GM10266 (cell line): ENCODE results near the gene FGA.

Experiments
- DNase-seq: peaks from one replicate; pipeline ENCODE4 v3.0.0; 2012; ENCODE audit errors: extremely low spot score
- TF ChIP-seq, protein P1 (sequence below): IDR thresholded peaks from 2 replicates; pipeline ENCODE4 v1.5.1; 2012; ENCODE audit warnings: mild to moderate bottlenecking, low read depth; ENCODE audit not compliant: control insufficient read depth, insufficient read depth; ENCODE audit errors: missing control alignments

FGA gene

DNA sequence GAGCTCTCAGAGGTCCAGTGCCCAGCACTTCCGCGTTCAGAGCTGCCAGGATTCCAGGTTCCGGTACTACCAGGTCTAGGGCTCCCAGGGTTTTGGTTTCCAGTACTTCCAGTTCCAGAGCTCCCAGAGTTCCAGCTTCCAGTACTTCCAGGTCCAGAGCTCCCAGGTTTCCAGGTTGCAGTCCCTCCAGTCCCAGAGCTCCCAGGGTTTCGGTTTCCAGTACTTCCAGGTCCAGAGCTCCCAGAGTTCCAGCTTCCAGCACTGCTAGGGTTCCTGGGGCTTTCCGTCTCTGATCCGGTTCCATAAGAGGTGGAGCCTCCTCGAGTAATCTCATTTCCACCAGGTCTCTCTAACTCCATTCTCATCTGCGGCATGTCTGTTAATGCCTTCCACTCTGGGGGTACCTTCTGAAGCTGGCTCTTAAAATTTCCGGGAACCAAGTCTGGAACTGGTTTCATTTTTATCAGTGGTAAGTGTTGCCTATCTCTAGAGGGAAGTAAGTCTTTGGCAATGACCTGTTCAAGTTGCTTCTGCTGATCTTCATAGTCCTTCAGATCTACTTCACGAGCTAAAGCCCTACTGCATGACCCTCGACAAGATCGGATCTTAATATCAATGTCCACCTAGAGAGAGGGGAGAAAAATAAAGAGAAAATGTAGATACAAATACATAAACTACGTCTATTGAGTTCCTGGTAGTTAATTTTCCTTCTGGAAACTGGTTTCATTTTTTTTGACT lies 4.1 kb downstream of the FGA start:
- TF ChIP-seq, protein P1, sequence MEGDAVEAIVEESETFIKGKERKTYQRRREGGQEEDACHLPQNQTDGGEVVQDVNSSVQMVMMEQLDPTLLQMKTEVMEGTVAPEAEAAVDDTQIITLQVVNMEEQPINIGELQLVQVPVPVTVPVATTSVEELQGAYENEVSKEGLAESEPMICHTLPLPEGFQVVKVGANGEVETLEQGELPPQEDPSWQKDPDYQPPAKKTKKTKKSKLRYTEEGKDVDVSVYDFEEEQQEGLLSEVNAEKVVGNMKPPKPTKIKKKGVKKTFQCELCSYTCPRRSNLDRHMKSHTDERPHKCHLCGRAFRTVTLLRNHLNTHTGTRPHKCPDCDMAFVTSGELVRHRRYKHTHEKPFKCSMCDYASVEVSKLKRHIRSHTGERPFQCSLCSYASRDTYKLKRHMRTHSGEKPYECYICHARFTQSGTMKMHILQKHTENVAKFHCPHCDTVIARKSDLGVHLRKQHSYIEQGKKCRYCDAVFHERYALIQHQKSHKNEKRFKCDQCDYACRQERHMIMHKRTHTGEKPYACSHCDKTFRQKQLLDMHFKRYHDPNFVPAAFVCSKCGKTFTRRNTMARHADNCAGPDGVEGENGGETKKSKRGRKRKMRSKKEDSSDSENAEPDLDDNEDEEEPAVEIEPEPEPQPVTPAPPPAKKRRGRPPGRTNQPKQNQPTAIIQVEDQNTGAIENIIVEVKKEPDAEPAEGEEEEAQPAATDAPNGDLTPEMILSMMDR, result no peak
- no peak for DNase-seq

DNA sequence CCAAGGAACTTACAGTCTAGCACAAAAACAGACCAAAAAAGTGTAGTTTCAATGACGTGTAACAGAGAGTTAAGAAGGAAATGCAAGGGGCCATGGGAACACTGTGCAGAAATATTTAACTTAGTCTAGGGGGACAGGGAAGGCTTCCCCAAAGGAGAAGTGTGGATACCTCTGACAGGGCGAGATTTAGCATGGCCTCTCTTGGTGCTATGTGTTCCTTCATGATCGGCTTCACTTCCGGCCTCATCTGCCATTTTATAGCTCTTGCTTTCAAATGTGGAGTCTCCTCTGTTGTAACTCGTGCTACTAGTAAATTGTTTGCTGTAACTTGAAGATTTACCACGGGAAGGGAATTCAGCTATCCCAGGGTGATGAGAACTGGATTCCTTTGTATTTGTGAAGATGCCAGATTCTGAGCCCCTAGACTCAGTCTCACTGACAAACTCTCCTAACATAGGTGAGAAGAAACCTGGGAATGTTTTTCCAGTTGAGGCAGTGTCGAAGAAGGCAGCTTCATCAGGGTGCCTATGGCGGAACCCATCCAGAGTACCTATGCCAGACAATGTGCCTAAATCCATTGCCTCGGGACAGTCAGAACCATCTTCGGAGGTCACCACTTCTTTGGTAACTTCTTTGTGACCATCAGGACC lies 5.0 kb downstream of the FGA start:
- TF ChIP-seq, protein P1, result no peak
- DNase-seq, result no peak

DNA sequence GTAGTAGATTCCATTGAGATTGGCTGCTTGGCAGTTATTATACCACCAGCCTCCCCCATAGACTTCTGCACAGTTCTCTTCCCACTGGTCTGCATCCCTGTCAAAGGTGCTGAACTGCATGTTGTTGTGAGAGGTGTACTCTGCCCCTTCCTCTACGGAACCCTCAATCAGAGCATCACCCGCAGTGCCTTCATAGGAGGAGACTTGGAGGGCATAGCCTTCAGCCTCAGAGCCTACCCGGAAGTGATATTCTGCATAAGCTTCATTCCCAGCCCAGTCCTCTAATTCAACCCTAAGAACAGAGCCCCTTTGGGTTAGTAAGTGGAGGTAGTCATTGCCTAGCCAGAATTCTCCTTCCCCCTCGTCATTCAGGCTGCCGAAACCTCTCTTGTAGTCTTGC lies 6.3 kb downstream of the FGA start:
- no peak for DNase-seq
- TF ChIP-seq, protein P1, result no peak

DNA sequence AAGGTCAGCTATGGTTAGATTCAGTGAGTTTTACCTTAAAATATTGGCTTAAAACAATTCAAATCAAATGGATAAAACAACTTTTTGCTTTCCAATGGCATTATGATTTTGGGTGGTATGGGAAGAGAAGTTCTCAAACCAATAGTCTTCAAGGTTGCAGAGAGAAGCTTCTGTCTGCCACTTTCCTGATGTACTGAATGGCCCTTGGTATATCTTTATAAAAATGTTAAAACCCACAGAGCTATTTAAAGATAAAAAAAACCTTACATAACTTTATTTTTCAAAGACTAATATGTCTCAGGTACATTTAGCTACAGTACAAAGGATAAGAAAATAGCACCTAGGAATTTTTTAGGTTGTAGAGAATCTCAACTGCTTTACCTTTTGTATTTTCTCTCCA lies 6.9 kb downstream of the FGA start:
- TF ChIP-seq, protein P1, result no peak
- DNase-seq, result no peak

DNA sequence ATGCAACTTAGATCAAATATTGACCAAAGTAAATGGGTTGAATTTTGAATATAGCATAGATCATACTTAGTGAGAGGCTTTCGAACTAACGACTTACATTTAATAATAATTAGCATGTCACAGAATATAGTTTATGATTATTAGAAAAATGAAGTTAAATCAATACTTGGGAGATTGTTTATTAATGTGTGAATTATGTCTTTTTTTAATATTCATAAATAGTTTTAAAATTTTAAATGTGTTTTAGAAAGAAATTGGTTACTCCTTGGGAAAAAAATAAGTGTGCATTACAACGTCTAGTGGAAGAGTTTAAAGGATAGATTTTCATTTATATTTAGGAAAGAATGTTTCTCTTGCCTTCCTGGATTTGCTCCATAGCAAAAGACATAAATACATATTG lies 7.3 kb downstream of the FGA start:
- no peak for DNase-seq
- TF ChIP-seq, protein P1, result no peak

DNA sequence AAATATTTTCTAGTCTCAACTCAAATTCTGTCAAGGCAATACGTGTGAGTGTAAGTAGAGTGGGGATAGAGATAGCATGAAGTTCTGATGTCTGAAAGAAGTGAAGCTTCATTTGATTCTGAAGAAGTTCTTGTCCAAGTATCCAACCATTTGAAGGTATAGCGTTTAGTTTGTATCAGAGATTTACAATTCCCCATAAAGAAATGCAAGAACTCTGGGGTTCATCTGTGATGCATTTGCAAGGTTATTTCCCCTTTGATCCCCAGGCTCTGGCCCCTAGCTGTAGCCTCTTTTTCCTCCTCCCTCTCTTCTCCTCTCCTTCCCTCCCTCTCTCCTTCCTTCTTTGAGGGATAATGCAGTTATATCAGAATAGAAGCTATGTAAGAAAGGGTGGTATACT lies 7.8 kb downstream of the FGA start:
- no peak for DNase-seq
- TF ChIP-seq, protein P1, result no peak

DNA sequence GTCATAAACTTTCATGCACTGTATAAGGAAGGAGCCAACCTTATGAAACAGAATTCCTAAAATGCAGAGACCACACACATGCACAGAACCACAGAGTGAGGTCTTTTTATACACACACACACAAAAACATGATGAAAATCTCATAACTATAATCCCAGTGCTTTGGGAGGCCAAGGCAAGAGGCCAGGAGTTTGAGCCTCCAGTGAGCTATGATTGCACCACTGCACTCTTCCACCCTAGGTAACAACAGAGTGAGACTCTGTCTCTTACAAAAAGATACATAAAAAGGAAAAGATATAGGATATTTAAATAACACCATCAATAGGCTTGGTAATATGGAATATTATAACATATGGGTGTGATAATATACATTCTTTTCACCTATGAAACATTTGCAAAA lies 10.6 kb downstream of the FGA start:
- TF ChIP-seq, protein P1, result no peak
- no peak for DNase-seq
